GM12865 (cell line): ENCODE data around the gene PSG5.
"Not testable (repeated sequence)": the region's sequence is repeated elsewhere in the genome, so short reads cannot be mapped to it uniquely, and the experiment has no call there.

ENCODE experiments used
- DNase-seq: peaks from one replicate; pipeline ENCODE4 v3.0.0; 2010; ENCODE audit warnings: low read depth
- H3K4me3 ChIP-seq: 2 replicates; pipeline ENCODE4 v1.5.1; 2011; ENCODE audit warnings: mild to moderate bottlenecking, low read depth, low read length, control low read depth
- CTCF ChIP-seq: IDR thresholded peaks from 2 replicates; pipeline ENCODE4 v1.5.1; 2011; ENCODE audit warnings: low read length, control low read depth, low read depth, inconsistent platforms; ENCODE audit not compliant: insufficient read depth; ENCODE audit errors: missing control alignments

Gene PSG5

GRCh38 chr19:43207174-43207573, 20.8 kb upstream of the PSG5 start:
- peak; percentile 28 for TF ChIP-seq CTCF
- not testable (repeated sequence) for H3K4me3 ChIP-seq, DNase-seq

GRCh38 chr19:43205471-43206105, 19.3 kb upstream of the PSG5 start, which contains the start of gene PSG4:
TSS of gene PSG4 (minus strand) at chr19:43205638. CDS start at chr19:43205536, 102 bp downstream.
- DNase-seq, H3K4me3 ChIP-seq: not testable (repeated sequence)

GRCh38 chr19:43203611-43204010, 17.3 kb upstream of the PSG5 start:
- not testable (repeated sequence) for H3K4me3 ChIP-seq, DNase-seq

GRCh38 chr19:43201891-43202290, 15.6 kb upstream of the PSG5 start:
- not testable (repeated sequence) for DNase-seq, H3K4me3 ChIP-seq

- DNase-seq, H3K4me3 ChIP-seq: not testable (repeated sequence)
Observed at GRCh38 chr19:43201337-43201801, 15.0 kb upstream of the PSG5 start.

GRCh38 chr19:43198686-43199419, 12.5 kb upstream of the PSG5 start:
- TF ChIP-seq CTCF: peak; percentile 9
- not testable (repeated sequence) for H3K4me3 ChIP-seq
- peak; percentile 3 for DNase-seq

- not testable (repeated sequence) for H3K4me3 ChIP-seq, DNase-seq
Observed at GRCh38 chr19:43197666-43198397, 11.5 kb upstream of the PSG5 start.

GRCh38 chr19:43194397-43194796, 8.1 kb upstream of the PSG5 start:
- not testable (repeated sequence) for DNase-seq, H3K4me3 ChIP-seq

GRCh38 chr19:43192381-43193155, 6.2 kb upstream of the PSG5 start:
- not testable (repeated sequence) for H3K4me3 ChIP-seq, DNase-seq

GRCh38 chr19:43188092-43188491, 1.8 kb upstream of the PSG5 start:
- not testable (repeated sequence) for DNase-seq, H3K4me3 ChIP-seq
- TF ChIP-seq CTCF: peak; percentile 38

- not testable (repeated sequence) for H3K4me3 ChIP-seq, DNase-seq
Observed at GRCh38 chr19:43181869-43182771, 4.2 kb downstream of the PSG5 start.

- DNase-seq, H3K4me3 ChIP-seq: not testable (repeated sequence)
Observed at GRCh38 chr19:43179569-43180147, 6.7 kb downstream of the PSG5 start.

GRCh38 chr19:43178577-43178976, 7.8 kb downstream of the PSG5 start:
- not testable (repeated sequence) for H3K4me3 ChIP-seq, DNase-seq
